Prostate gland (tissue), 2 donors: ENCODE results near the gene PRKAG2. TPM values are rescaled to one million over a fixed set of nuclear protein-coding genes. Genes with fewer than 3 reads are reported as not detected.
A peak's percentile ranks its signal among the peaks of the same experiment; 100 is the strongest.

Experiments
- DNase-seq: peaks from one replicate; pipeline ENCODE4 v3.0.0-alpha.2; 2019; ENCODE audit warnings: low spot score
- H3K27ac ChIP-seq, 2 donors: fragments of 200-600 bp; sonication (generic); 2 replicates each; pipeline ENCODE4 v1.5.1; 2017 to 2019
- H3K27me3 ChIP-seq: fragments of 200-600 bp; sonication (generic); replicated peaks from 2 replicates; pipeline ENCODE4 v1.5.1; 2019; ENCODE audit not compliant: insufficient read depth
- H3K36me3 ChIP-seq, 2 donors: fragments of 200-600 bp; sonication (generic); 1 replicate in 1 of 2; 2 replicates in 1 of 2; pipeline versions ENCODE4 v1.5.1 to v1.8.1; 2017 to 2019
- H3K4me1 ChIP-seq: fragments of 200-600 bp; sonication (generic); replicated peaks from 2 replicates; pipeline ENCODE4 v1.5.1; 2019
- H3K4me3 ChIP-seq, 2 donors: fragments of 200-600 bp; sonication (generic); 2 replicates each; pipeline ENCODE4 v1.5.1; 2017 to 2019
- H3K9me3 ChIP-seq: fragments of 200-600 bp; sonication (generic); 2 replicates; pipeline ENCODE4 v1.5.1; 2017
- CTCF ChIP-seq, 4 experiments: fragments of 200-600 bp in 2 of 4; fragments of 450-650 bp in 2 of 4; sonication (generic) in 2 of 4; IDR thresholded peaks; 1 replicate in 3 of 4; 2 replicates in 1 of 4; pipeline ENCODE4 v1.5.1; 2016 to 2019; ENCODE audit warnings: antibody characterized with exemption in 4 of 4, mild to moderate bottlenecking in 2 of 4, moderate library complexity in 2 of 4
- POLR2A ChIP-seq: fragments of 450-650 bp; IDR thresholded peaks from one replicate; pipeline ENCODE4 v1.6.1; 2016; ENCODE audit warnings: antibody characterized with exemption, mild to moderate bottlenecking
- POLR2AphosphoS5 ChIP-seq: sonication (generic); formaldehyde crosslinking; IDR thresholded peaks from one replicate; pipeline ENCODE4 v1.6.1; 2017; ENCODE audit warnings: antibody characterized with exemption
- WGBS: methylation state at CpG from one replicate; pipeline ENCODE4 v1.1.5; 2018; 5-methylcytosine and 5-hydroxymethylcytosine counted together
- intact Hi-C: fragments of 100-400 bp; cut with DNase I; formaldehyde crosslinking; loops from one replicate; pipeline ENCODE4 v1.14.2; 2022
- total RNA-seq, 2 donors: library from RNA; depleted of rRNA; stranded (reverse); fragments of >200 nt; gene quantifications; one replicate each; pipeline ENCODE4 v1.1.0, GENCODE V29; 2016

PRKAG2 gene
- total RNA-seq, 2 donors from 2014 or later = 31.6 to 38.1 TPM

GRCh38 chr7:151517601-151518104 is 359.3 kb downstream of the PRKAG2 start:
- no peak for DNase-seq
- Histone ChIP-seq H3K27me3 (no peaks in the 10 kb centered on the region), H3K36me3 (no peaks in the 10 kb centered on the region), H3K27ac (peak overlapping the region; percentile 98 to 99), H3K4me1 (peaks cover 3% of the 10 kb centered on the region), H3K9me3 (no peaks in the 10 kb centered on the region), H3K4me3 (peak overlapping the region; percentile 95 to 97)
- WGBS = 56% methylated on average over 7 of the region's 7 CpGs
- intact Hi-C loops = loop anchor here (2.0 to 5.0 kb wide), 3 partner anchors 57 to 240 kb away; no protein-coding TSS in a partner anchor
- TF ChIP-seq POLR2AphosphoS5 = no peak
- TF ChIP-seq POLR2A = no peak
- TF ChIP-seq CTCF (IDR thresholded peaks at IDR 0.05) = no peak

GRCh38 chr7:151515276-151515565 is 361.7 kb downstream of the PRKAG2 start:
- Histone ChIP-seq H3K4me1 (peaks cover 3% of the 10 kb centered on the region), H3K4me3 (no peak overlapping the region), H3K36me3 (no peaks in the 10 kb centered on the region), H3K27ac (no peak overlapping the region), H3K9me3 (no peaks in the 10 kb centered on the region), H3K27me3 (no peaks in the 10 kb centered on the region)
- DNase-seq = no peak
- intact Hi-C loops = loop anchor here (5.0 kb wide), 1 partner anchor 242 kb away; no protein-coding TSS in a partner anchor
- TF ChIP-seq CTCF (IDR thresholded peaks at IDR 0.05) (no peak), POLR2A (no peak), POLR2AphosphoS5 (no peak)

GRCh38 chr7:151514461-151515275 is 362.2 kb downstream of the PRKAG2 start:
- 92% methylated on average over 6 of the region's 6 CpGs for WGBS
- H3K9me3 ChIP-seq = no peaks in the 10 kb centered on the region
- H3K4me1 ChIP-seq = peaks cover 3% of the 10 kb centered on the region
- H3K36me3 ChIP-seq = no peaks in the 10 kb centered on the region
- no peak for TF ChIP-seq POLR2AphosphoS5
- TF ChIP-seq CTCF (IDR thresholded peaks at IDR 0.05) = no peak
- TF ChIP-seq POLR2A = no peak
- DNase-seq = no peak
- no peaks in the 10 kb centered on the region for H3K27me3 ChIP-seq
- intact Hi-C loops = loop anchor here (5.0 kb wide), 1 partner anchor 243 kb away; no protein-coding TSS in a partner anchor
- H3K4me3 ChIP-seq = no peak overlapping the region
- H3K27ac ChIP-seq = no peak overlapping the region

GRCh38 chr7:151513133-151513532 is 363.8 kb downstream of the PRKAG2 start:
- DNase-seq = no peak
- Histone ChIP-seq H3K4me3 (no peak overlapping the region), H3K27ac (no peak overlapping the region), H3K9me3 (no peaks in the 10 kb centered on the region), H3K36me3 (no peaks in the 10 kb centered on the region), H3K27me3 (no peaks in the 10 kb centered on the region), H3K4me1 (peaks cover 3% of the 10 kb centered on the region)
- 97% methylated on average over 1 of the region's 1 CpG for WGBS
- intact Hi-C loops = no loop called here
- no peak for TF ChIP-seq POLR2A
- TF ChIP-seq POLR2AphosphoS5 = no peak
- TF ChIP-seq CTCF (IDR thresholded peaks at IDR 0.05) = no peak

- no peaks in the 10 kb centered on the region for H3K9me3 ChIP-seq
- H3K36me3 ChIP-seq = no peaks in the 10 kb centered on the region
- H3K4me3 ChIP-seq = no peak overlapping the region
- WGBS = 59% methylated on average over 7 of the region's 7 CpGs
- DNase-seq = no peak
- intact Hi-C loops = no loop called here
- TF ChIP-seq CTCF (IDR thresholded peaks at IDR 0.05) (no peak), POLR2A (no peak), POLR2AphosphoS5 (no peak)
- no peaks in the 10 kb centered on the region for H3K27me3 ChIP-seq
- no peak overlapping the region for H3K27ac ChIP-seq
- peaks cover 3% of the 10 kb centered on the region for H3K4me1 ChIP-seq
Observed at GRCh38 chr7:151512353-151512752, 364.6 kb downstream of the PRKAG2 start.
